ENCODE results near the gene IFNK.
"Not testable (repeated sequence)": the region's sequence is repeated elsewhere in the genome, so short reads cannot be mapped to it uniquely, and the experiment has no call there.

IFNK gene, protein sequence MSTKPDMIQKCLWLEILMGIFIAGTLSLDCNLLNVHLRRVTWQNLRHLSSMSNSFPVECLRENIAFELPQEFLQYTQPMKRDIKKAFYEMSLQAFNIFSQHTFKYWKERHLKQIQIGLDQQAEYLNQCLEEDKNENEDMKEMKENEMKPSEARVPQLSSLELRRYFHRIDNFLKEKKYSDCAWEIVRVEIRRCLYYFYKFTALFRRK

DNA sequence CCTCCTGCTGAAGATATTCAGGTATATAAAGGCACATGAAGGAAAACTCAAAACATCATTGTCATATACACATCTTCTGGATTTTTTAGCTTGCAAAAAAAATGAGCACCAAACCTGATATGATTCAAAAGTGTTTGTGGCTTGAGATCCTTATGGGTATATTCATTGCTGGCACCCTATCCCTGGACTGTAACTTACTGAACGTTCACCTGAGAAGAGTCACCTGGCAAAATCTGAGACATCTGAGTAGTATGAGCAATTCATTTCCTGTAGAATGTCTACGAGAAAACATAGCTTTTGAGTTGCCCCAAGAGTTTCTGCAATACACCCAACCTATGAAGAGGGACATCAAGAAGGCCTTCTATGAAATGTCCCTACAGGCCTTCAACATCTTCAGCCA lies at the start of gene IFNK:
Gene IFNK, plus strand, starts transcription at position 55 of the 400 bp plus-strand sequence. Its CDS starts 47 bp downstream, at position 102.
- in situ Hi-C loops (cut with HindIII; ENCODE audit: low sequenced_read_pairs): no loop called here

DNA sequence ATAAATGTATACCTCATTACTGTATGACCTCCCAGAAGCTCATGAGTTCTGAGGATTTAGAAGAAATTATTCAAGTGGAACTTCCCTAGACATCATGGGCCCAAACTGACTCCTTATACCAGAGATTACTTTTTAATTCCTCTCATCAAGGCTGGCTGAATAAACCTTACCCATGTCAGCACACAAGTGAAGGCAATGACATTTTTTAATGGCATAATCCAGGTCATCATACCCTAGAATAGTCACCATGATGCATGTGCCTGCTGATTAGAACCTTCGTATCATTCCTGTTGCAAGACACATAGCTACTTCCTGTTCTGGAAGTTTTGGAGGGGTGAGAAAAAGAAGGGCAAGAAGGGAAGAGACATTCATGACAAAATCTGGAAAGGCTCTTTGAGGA lies 49.8 kb upstream of the IFNK start:
- in situ Hi-C loops (cut with HindIII; ENCODE audit: low sequenced_read_pairs): no loop called here

DNA sequence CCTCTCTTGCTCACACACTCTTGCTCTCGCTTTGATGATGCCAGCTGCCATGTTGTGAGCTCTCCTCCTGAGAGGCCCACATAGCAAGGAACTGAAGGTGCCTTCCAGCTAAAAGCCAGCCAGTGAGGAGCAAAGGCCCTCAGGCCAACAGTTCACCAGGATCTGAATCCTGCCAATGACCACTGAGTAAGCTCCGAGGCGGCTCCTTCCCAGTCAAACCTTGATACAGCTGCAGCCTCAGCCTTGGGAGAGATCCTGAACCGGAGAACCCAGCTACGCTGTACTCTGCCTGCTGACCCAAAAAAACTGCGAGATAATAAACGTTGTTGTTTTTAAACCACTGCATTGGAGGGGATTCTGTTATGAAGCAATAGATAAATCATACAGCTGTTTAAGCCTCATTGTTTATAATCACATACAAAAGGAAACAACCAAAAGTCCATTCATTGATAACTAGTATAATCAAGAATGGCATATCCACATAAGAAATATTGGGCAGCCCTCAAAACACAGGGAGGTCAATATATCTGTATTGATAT lies 49.0 kb upstream of the IFNK start:
- in situ Hi-C loops (cut with HindIII; ENCODE audit: low sequenced_read_pairs): no loop called here

DNA sequence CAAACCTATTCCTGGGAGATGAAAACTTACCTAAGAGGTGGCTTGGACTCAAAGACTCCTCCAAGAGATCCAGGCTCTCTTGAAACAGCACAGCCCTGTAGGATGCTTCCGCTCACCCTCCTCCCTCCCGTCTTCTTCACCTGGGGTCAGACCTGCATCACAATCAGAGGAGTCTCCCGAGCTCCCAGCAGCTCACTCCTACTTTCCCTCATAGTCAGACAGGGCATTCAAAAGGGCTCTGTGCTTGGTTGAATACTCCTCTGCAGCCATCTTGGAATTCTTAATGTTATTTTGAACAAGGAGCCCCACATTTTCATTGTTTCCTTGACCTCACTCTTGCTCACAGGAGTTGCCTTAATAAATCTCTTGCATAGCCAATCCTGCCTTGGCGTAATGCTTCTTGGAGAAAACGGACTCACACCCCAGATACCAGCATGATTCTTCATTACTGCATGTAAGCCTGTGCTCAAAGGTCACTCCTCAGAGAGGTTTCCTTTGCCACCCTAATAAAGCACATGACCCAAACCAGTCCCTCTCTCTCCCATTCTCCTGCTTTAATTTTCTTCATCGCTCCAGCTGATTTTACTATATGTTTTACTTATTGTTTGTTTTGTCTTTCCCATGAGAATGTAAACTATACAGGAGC lies 47.1 kb upstream of the IFNK start:
- in situ Hi-C loops (cut with HindIII; ENCODE audit: low sequenced_read_pairs): no loop called here

DNA sequence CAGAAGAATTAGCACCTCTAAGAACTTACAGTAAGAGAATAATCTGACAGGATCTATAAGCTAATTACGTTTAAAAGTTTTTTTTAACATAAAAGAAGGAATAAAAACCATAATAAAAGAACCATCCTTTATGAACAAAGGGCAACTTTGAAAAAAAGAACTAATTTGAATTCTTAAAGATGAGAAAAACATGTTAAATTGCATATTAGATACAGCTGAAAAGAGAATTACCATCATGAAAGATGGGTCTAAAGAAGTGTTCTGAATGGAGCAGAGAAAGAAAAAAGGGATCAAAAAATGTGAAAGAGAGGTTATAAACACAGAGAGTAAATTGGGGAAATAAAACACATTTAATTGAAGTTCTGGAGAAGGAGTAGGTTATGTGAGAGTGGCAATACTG lies 45.8 kb upstream of the IFNK start:
- in situ Hi-C loops (cut with HindIII; ENCODE audit: low sequenced_read_pairs): no loop called here

DNA sequence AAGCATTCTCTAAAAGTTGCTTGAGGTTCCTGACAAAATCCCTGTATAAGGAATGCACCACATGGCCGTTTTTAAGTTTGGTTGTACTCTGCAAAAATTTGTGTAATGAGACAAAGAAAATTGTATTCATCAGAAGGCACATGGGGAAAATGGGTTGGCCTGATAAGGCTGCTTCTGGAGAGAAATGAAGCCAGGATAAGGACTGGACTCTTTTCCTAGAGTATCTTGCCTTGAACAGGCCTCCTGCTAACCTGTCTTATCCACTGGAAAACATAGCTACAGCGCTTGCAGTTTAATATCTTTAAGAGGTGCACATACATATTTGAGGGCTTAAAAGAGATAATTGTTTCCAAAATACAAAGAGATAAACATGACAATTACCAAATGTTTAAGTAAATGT lies 41.4 kb upstream of the IFNK start:
- in situ Hi-C loops (cut with HindIII; ENCODE audit: low sequenced_read_pairs): no loop called here

DNA sequence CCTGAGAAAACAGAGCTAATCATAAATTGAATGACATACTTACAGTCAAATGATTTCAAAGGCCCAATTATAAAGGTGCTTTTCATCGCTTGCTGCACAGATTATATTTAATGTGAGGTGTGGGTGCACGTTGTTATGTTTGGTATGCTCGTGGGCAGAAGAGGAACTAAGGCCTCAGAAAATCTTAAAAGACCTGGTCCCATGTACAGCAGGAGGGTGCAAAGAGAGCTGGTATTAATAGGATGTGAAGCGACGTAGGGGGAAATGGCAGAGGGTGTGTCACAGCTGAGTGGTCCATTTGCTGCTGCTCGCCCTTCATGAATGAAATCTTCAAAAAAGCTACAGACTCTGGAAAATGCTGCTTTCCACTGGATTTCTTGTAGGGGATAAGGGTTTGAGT lies 40.5 kb upstream of the IFNK start:
- in situ Hi-C loops (cut with HindIII; ENCODE audit: low sequenced_read_pairs): no loop called here

DNA sequence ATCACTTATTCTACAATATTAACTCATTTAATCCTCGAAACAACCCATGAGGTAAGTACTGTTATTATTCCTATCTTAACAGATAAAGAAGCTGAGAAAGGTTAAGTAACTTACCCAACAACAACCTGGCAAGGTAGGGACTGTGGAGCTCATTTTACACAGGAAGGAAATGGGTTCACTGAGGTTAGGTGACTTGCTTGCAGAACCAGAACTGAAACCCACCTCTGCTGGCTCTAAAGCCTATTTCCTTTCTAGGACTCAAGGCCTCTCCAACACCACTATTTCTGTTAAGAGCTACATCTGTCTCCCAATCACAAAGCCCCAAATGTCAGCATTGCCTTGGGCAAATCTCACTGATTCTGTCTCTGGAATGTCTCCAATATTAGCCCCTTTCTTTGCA lies 38.9 kb upstream of the IFNK start:
- in situ Hi-C loops (cut with HindIII; ENCODE audit: low sequenced_read_pairs): no loop called here

DNA sequence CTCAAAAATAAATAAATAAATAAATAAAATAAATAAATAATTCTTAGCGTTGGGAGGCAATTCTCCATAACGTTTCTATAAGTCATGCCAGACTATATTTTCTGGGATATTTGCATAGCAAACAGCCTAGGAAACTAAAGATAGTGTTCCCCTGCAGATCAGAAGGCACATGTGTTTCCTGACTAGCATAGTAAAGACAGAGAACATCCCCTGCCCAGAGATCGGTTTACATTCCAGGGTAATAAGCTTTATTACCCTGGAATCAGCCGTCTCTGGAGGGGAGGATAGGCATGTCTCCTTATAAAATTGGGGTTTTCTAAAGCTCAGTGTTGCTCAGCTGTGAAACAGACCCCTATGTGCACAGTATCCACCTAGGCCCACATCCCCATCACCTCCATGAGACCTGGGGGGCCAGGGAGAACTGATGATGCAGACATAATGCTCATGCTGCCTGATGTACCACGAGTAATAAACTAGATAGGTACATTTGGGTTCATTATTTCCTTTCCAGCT lies 36.9 kb upstream of the IFNK start:
- in situ Hi-C loops (cut with HindIII; ENCODE audit: low sequenced_read_pairs): no loop called here

DNA sequence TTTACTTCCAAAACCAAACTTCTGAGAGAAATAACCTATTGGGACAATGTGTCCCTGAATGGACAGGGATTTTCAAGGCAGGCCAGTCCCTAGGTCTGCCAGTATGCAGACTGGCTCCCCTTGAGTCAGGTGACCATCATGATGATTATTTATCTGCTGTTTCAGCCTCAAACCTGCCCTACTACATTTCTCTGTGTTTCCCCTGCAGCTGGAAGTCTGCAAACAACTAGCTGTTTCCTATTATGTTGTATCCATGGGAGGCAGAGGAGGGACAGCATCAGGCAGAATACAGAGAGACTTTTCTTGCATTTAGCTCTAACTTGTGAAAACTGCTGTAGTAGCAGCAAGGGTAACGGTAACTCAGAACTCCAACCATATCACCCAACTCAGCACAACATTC lies 36.2 kb upstream of the IFNK start:
- in situ Hi-C loops (cut with HindIII; ENCODE audit: low sequenced_read_pairs): no loop called here

DNA sequence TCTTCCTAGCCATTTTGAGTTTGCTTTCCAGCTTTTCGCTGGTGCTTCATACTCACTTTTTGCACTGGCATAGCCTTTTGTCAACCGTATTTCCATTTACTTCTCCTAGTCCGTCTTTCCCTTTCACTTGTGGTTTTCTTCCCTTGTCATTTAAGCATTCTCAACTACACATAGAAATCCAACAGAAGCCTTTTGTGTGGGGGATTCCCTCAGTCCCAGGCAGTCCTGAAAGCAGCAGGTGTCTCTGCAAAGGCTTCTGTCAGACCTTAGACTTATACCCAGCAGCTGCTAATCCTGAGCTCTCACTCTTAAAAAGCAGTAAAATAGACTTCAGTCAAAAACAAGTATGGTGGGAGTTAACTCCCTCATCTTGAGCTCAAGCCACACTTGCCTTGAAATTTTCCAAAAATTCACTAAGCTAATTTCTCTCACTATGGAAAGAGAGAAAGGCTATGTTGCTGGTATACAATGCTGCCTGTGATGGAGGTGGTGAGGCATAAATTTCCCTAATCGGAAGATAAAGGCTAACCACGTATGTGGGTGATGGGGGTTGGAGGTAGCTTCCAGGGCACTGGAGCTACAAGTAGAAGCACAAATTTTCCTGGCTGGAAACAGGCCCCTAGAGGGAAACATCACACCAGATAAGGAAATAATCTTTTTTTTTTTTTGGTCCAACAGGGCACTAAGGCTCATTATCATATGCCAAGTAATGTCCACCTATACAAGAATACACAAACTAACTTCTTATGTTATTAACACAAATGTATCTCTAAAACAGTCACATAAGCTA lies 34.8 kb upstream of the IFNK start:
- in situ Hi-C loops (cut with HindIII; ENCODE audit: low sequenced_read_pairs): no loop called here

DNA sequence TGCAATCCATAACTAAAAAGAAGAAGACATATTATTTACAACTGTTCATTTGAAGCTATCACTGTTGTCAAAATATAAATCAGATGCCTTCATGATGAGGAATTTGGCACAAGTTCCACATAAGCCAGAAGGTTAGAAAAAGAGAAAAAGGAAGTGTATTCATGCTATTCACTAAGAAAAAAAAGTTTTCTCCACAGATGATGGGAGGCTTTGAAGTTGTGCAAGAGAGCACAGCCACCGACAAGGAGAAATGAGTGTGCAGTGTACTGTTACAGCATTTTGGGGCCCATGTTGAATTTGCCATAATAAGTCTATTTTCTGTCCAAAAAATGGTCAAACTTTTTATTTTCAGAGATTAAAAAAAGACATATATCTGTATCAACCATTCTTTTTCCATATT lies 32.9 kb upstream of the IFNK start:
- in situ Hi-C loops (cut with HindIII; ENCODE audit: low sequenced_read_pairs): no loop called here

DNA sequence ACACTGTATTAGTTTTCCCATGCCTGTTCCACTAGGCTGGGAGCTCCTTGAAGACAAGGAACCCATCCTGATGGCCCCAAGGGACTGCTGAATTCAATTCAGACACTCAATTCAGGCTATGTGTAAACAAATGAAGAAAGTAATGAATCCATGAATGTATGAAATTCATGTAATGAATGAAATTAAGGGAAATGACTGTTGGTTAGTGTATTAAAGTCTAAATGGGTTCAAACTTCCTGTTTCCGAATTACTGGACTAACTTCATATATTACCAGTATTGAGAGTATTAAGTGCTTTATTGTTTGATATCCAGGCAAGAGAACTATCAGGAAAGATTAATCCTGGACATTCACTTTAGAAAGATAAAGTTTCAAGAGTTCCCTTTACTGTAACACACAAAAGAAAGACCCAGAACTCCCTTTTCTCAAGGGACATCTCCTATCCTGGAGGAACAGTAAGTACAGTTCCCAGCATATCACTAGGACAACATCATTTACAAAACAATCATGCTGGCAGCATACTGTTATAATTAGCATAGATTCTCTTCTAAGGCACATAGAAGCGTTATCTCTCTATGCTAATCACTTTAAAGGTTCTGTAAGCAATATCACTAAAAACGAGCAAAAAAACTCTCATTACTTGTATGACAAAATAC lies 28.5 kb upstream of the IFNK start:
- in situ Hi-C loops (cut with HindIII; ENCODE audit: low sequenced_read_pairs): no loop called here

DNA sequence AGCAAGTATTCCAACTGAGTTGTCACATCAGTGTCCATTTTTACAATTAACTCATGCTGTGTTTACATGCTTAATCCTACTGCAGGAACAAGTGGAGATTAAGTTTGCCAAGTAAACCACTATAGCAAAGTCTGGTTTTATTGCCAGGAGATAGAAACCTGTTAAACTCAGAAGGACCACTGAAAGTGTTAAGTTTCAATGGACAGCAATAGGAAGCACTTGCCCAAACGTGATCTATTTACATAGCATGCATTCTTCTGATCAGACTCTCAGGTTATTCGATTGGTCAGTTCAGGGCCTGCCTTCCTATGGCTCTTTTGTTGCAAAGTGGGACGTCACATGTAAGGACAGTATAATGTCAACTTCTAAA lies 28.0 kb upstream of the IFNK start:
- in situ Hi-C loops (cut with HindIII; ENCODE audit: low sequenced_read_pairs): no loop called here

DNA sequence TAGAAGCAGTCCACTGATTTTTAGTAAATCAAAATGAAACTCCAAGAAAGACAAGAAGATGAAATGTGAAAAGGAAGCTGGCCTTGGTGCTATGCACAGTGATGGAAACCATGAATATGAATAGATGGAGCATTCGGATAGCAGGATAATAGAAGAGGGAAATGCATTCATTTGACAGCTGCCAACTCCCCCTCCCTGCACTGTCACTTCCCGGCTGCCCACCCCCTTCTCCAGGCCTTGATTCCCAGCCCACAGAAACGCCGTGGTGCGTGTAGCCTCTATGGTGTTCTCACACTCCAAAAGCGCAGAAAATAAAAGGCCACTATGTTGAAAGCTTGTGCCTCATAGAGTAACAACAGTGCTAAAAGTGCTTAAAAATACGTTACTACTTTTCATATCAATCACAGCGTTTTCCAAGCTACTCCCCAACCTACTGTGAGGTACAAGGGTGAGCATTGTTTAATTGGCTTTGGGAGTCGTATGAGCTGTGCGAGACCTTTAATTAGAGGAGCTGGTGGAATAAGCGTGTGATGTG lies 26.1 kb upstream of the IFNK start:
- in situ Hi-C loops (cut with HindIII; ENCODE audit: low sequenced_read_pairs): no loop called here

DNA sequence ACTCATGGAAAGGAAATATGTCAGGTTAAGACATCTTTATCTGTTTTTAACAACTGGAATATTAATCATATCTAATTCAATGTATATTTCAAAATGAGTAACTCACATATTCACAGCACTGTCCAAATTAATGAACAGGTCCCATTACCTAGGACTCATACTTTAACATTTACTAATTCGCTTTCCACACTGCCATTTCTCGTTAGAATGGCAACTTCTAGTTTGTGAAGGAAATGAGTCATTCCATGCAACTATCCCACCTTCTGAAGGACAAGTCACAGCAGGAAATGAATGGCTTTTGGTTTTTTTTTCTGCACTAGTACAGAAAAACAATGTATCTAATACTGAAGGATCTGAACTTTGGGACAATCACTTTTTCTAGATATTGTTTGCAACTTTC lies 24.6 kb upstream of the IFNK start:
- in situ Hi-C loops (cut with HindIII; ENCODE audit: low sequenced_read_pairs): no loop called here

DNA sequence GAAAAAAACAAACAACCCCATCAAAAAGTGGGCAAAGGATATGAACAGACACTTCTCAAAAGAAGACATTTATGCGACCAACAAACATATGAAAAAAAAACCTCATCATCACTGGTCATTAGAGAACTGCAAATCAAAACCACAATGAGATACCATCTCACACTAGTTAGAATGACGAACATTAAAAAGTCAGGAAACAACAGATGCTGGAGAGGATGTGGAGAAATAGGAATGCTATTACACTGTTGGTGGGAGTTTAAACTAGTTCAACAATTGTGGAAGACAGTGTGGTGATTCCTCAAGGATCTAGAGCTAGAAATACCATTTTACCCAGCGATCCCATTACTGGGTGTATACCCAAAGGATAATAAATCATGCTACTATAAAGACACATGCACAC lies 23.2 kb upstream of the IFNK start:
- in situ Hi-C loops (cut with HindIII; ENCODE audit: low sequenced_read_pairs): not testable (repeated sequence)

DNA sequence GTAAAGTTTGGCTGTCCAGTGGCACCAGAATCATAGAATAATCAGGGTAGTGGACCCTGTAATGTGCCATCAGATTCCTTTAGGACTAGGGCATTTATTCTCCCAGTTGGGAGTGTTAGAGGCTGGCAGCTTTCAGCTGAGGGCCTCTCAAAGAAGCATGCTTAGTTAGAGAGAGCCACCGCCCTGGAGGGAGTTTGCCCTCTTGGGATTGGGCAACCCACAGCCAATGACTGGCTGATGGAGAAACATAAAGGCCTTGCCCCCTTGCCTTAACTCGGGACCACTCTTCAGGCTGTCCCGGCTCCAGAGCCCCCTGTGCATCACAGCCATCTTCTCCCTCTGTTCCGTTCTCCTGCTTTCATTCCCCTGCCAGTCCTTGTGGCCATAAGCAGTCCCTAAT lies 20.5 kb upstream of the IFNK start:
- in situ Hi-C loops (cut with HindIII; ENCODE audit: low sequenced_read_pairs): no loop called here

DNA sequence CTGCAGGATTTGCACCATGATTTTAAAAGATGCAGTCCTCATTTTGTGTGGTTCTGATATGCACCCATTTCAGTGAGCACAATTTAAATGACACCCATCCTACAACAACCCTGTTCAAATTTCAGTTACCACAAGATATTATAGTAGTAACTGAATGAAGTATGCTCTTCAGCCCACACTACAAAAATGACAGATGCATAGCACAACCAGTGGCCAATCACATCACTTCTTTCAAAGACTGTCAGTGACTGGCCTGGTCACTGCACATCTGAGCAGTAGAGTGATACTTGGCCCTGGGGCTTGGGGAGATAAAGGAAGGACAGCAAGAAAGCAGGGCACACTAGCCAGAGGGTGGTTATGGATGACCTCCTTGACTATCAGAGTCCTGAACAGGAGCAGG lies 19.8 kb upstream of the IFNK start:
- in situ Hi-C loops (cut with HindIII; ENCODE audit: low sequenced_read_pairs): no loop called here

DNA sequence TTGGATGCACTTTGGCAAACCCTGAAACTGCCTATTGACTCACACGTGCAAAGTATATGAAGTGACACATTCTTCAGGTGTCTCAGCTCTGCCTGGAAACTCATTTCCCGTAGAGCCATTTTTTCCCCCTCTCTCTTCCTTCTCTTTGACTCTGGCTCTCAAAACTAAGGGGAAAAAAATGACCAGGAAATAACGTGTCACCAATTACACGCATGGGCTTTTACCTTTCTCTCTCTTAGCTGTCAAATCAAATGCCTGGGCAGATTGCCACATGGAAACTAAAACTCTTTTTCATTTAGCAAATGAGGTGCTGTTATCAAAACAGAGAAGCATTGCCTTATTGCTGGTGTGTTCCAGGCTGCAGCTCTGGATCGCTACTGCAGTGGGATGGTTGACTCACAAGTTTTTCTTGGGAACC lies 18.3 kb upstream of the IFNK start:
- in situ Hi-C loops (cut with HindIII; ENCODE audit: low sequenced_read_pairs): no loop called here

DNA sequence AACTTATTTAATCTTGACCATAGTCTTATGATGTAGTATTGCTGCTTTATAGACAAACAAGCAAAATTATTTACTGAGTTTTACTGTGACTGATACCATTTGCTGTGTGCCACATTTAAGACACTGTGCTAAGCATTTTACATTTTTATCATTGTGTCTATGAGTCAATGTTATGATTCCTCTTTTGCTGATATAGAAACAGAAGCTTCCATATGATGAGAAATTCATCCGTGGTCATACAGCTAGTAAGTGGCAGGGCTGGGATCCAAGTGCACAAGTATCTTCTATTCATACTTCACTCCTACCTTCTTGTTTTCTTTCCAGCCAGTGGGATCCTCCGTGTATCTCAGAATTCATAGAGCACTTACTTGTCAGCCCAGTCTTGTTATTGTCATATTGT lies 17.1 kb upstream of the IFNK start:
- in situ Hi-C loops (cut with HindIII; ENCODE audit: low sequenced_read_pairs): no loop called here

Data from DLD1 (cell line).